HEK293 (cell line): Measurements from ENCODE around the gene NCAPG2.

Experiments used
- CTCF ChIA-PET: fragments of 350-600 bp; formaldehyde crosslinking; extraction: SDS; loops from one replicate; lab custom pipeline; 2021; ENCODE audit warnings: antibody characterized with exemption; lab: Yijun Ruan, JAX
- POLR2A ChIA-PET: fragments of 300-600 bp; formaldehyde crosslinking; extraction: SDS; loops from one replicate; lab custom pipeline; 2020; ENCODE audit warnings: antibody characterized with exemption, inconsistent platforms; lab: Yijun Ruan, JAX
- H3K27ac ChIP-seq: fragments of 200-500 bp; sonication (Bioruptor generic); 2 replicates; pipeline ENCODE4 v1.5.1; 2014; ENCODE audit warnings: low read depth, low read length, control low read depth, inconsistent platforms; ENCODE audit errors: extremely low read depth
- H3K36me3 ChIP-seq, 2 experiments: fragments of 200-500 bp in 1 of 2; sonication (Bioruptor generic) in 1 of 2; 1 replicate in 1 of 2; 2 replicates in 1 of 2; pipeline ENCODE4 v1.5.1; 2014 to 2017; ENCODE audit warnings: inconsistent platforms in 2 of 2, low read length in 2 of 2; ENCODE audit not compliant: control insufficient read depth in 2 of 2, insufficient read depth in 1 of 2
- H3K4me1 ChIP-seq: fragments of 200-500 bp; sonication (Bioruptor generic); 2 replicates; pipeline ENCODE4 v1.5.1; 2014; ENCODE audit warnings: mild to moderate bottlenecking, low read length, inconsistent platforms; ENCODE audit not compliant: control insufficient read depth, insufficient read depth
- H3K4me3 ChIP-seq: 2 replicates; pipeline ENCODE4 v1.5.1; 2011; ENCODE audit warnings: low read depth, mild to moderate bottlenecking, control low read depth, low read length, moderate library complexity
- H3K9me3 ChIP-seq: fragments of 200-500 bp; sonication (Bioruptor generic); 2 replicates; pipeline ENCODE4 v1.5.1; 2014; ENCODE audit warnings: low read depth, low read length, inconsistent platforms; ENCODE audit not compliant: control insufficient read depth, insufficient read depth
- GLI2 ChIP-seq: fragments of 450-650 bp; formaldehyde crosslinking; IDR thresholded peaks from 2 replicates; pipeline ENCODE4; 2017; ENCODE audit warnings: missing biosample characterization, missing genetic modification characterization, low read depth, borderline replicate concordance
- GLIS1 ChIP-seq: fragments of 450-650 bp; formaldehyde crosslinking; IDR thresholded peaks from 2 replicates; pipeline ENCODE4 v1.5.1; 2016; ENCODE audit warnings: missing biosample characterization, missing genetic modification characterization
- SP7 ChIP-seq: fragments of 450-650 bp; formaldehyde crosslinking; IDR thresholded peaks from 2 replicates; pipeline ENCODE4 v1.5.1; 2016; ENCODE audit warnings: missing biosample characterization, missing genetic modification characterization
- ZBTB1 ChIP-seq: fragments of 450-650 bp; formaldehyde crosslinking; IDR thresholded peaks from 2 replicates; pipeline ENCODE4 v1.5.1; 2016; ENCODE audit warnings: missing biosample characterization, missing genetic modification characterization
- ZBTB8A ChIP-seq: fragments of 450-650 bp; formaldehyde crosslinking; IDR thresholded peaks from 2 replicates; pipeline ENCODE4 v1.5.1; 2016; ENCODE audit warnings: missing biosample characterization, missing genetic modification characterization
- ZNF184 ChIP-seq: fragments of 450-650 bp; IDR thresholded peaks from 2 replicates; pipeline ENCODE4 v1.5.1; 2018; ENCODE audit warnings: missing biosample characterization, mild to moderate bottlenecking, missing genetic modification characterization
- ZNF223 ChIP-seq: fragments of 450-650 bp; formaldehyde crosslinking; IDR thresholded peaks from 2 replicates; pipeline ENCODE4 v1.5.1; 2016; ENCODE audit warnings: missing biosample characterization, missing genetic modification characterization
- ZNF274 ChIP-seq, 2 experiments: fragments of 200-500 bp in 1 of 2; fragments of 450-650 bp in 1 of 2; sonication (Bioruptor generic) in 1 of 2; formaldehyde crosslinking in 1 of 2; IDR thresholded peaks; 2 replicates each; pipeline versions ENCODE4 v1.5.1 to v1.6.1; 2014 to 2016; ENCODE audit warnings: borderline replicate concordance in 1 of 2, inconsistent platforms in 1 of 2, low read length in 1 of 2, missing biosample characterization in 1 of 2, missing genetic modification characterization in 1 of 2
- ZNF555 ChIP-seq: fragments of 450-650 bp; formaldehyde crosslinking; conservative IDR thresholded peaks from 2 replicates; pipeline ENCODE4 v1.5.1; 2017; ENCODE audit warnings: missing biosample characterization, mild to moderate bottlenecking, missing genetic modification characterization, inconsistent platforms
- ZNF558 ChIP-seq: fragments of 450-650 bp; formaldehyde crosslinking; IDR thresholded peaks from 2 replicates; pipeline ENCODE4 v1.5.1; 2016; ENCODE audit warnings: missing biosample characterization, missing genetic modification characterization
- ZNF623 ChIP-seq: fragments of 450-650 bp; formaldehyde crosslinking; IDR thresholded peaks from 2 replicates; pipeline ENCODE4 v1.5.1; 2016; ENCODE audit warnings: missing biosample characterization, missing genetic modification characterization
- ZNF660 ChIP-seq: fragments of 450-650 bp; IDR thresholded peaks from 2 replicates; pipeline ENCODE4 v1.5.1; 2018; ENCODE audit warnings: missing biosample characterization, mild to moderate bottlenecking, missing genetic modification characterization
- TF ChIP-seq, protein P1 (sequence below): fragments of 450-650 bp; formaldehyde crosslinking; IDR thresholded peaks from 2 replicates; pipeline ENCODE4 v1.5.1; 2016; ENCODE audit warnings: missing biosample characterization, missing genetic modification characterization, borderline replicate concordance
- TF ChIP-seq, protein P2 (sequence below): fragments of 450-650 bp; formaldehyde crosslinking; IDR thresholded peaks from 2 replicates; pipeline ENCODE4 v1.5.1; 2017; ENCODE audit warnings: missing biosample characterization, missing genetic modification characterization
- TF ChIP-seq, protein P3 (sequence below): fragments of 450-650 bp; formaldehyde crosslinking; IDR thresholded peaks from 2 replicates; pipeline ENCODE4 v1.5.1; 2016; ENCODE audit warnings: missing biosample characterization, missing genetic modification characterization

Gene NCAPG2

DNA sequence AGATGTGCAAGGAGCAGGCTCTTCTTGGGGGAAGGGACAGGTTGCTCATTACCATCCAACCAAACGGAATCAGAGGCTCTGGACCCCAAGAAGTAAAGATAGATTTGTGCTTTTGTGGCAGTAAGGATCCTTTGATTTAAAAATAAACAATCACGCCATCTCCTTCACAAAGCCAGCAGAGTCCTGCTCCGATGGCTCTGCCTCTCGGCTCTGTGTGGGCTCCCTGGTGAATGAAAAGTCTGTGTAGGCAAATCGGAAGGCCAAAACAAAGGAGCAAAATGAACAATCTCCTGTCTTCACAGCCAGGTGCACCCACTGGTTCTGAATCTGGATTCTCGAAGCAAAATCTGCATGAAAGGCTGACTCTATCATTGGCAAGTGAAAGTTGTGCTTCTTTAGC, 120.8 kb downstream of the NCAPG2 start:
- POLR2A ChIA-PET, result no interaction called here
- Histone ChIP-seq H3K27ac (no peak overlapping the region), H3K9me3 (0 out of 2 replicates have a peak, but pooled peaks cover 2% of the 10 kb centered on the region), H3K4me3 (no peak overlapping the region), H3K4me1 (no peaks in the 10 kb centered on the region), H3K36me3 (no peaks in the 10 kb centered on the region)
- CTCF ChIA-PET, result no interaction called here
- TF ChIP-seq ZNF184 (tag by site-specific recombination) (no peak), ZNF558 (tag by site-specific recombination) (no peak), ZBTB1 (tag by site-specific recombination) (no peak), GLI2 (tag by site-specific recombination) (no peak), SP7 (no peak), ZNF555 (tag by site-specific recombination) (no peak), ZBTB8A (no peak)
- TF ChIP-seq, protein P1, sequence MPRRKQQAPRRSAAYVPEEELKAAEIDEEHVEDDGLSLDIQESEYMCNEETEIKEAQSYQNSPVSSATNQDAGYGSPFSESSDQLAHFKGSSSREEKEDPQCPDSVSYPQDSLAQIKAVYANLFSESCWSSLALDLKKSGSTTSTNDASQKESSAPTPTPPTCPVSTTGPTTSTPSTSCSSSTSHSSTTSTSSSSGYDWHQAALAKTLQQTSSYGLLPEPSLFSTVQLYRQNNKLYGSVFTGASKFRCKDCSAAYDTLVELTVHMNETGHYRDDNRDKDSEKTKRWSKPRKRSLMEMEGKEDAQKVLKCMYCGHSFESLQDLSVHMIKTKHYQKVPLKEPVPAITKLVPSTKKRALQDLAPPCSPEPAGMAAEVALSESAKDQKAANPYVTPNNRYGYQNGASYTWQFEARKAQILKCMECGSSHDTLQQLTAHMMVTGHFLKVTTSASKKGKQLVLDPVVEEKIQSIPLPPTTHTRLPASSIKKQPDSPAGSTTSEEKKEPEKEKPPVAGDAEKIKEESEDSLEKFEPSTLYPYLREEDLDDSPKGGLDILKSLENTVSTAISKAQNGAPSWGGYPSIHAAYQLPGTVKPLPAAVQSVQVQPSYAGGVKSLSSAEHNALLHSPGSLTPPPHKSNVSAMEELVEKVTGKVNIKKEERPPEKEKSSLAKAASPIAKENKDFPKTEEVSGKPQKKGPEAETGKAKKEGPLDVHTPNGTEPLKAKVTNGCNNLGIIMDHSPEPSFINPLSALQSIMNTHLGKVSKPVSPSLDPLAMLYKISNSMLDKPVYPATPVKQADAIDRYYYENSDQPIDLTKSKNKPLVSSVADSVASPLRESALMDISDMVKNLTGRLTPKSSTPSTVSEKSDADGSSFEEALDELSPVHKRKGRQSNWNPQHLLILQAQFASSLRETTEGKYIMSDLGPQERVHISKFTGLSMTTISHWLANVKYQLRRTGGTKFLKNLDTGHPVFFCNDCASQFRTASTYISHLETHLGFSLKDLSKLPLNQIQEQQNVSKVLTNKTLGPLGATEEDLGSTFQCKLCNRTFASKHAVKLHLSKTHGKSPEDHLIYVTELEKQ (tag by site-specific recombination), result no peak
- TF ChIP-seq, protein P2, sequence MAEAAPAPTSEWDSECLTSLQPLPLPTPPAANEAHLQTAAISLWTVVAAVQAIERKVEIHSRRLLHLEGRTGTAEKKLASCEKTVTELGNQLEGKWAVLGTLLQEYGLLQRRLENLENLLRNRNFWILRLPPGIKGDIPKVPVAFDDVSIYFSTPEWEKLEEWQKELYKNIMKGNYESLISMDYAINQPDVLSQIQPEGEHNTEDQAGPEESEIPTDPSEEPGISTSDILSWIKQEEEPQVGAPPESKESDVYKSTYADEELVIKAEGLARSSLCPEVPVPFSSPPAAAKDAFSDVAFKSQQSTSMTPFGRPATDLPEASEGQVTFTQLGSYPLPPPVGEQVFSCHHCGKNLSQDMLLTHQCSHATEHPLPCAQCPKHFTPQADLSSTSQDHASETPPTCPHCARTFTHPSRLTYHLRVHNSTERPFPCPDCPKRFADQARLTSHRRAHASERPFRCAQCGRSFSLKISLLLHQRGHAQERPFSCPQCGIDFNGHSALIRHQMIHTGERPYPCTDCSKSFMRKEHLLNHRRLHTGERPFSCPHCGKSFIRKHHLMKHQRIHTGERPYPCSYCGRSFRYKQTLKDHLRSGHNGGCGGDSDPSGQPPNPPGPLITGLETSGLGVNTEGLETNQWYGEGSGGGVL (tag by site-specific recombination), result no peak

DNA sequence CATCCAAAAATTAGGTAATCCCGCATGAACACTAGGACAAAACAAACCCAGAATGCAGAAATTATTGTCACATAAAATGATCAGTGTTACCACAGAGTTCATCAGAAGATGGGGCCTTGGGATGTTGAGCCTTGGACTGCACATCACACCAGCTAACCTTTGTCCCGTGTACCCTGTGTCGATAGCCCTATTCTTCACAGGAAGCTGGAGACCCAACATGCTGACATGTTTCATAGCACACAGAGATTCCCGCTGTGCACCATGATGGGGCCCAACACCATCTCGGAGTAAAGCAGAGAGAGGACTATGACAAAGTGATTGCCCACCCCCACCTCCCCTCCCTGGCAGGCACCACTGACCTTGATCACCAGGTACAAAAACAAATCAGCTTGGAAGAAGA, 121.5 kb downstream of the NCAPG2 start:
- no peak overlapping the region for H3K4me3 ChIP-seq
- H3K27ac ChIP-seq, result no peak overlapping the region
- no peaks in the 10 kb centered on the region for H3K36me3 ChIP-seq
- POLR2A ChIA-PET, result no interaction called here
- CTCF ChIA-PET, result no interaction called here
- H3K4me1 ChIP-seq, result no peaks in the 10 kb centered on the region
- 0 out of 2 replicates have a peak, but pooled peaks cover 2% of the 10 kb centered on the region for H3K9me3 ChIP-seq
- TF ChIP-seq ZNF623 (tag by site-specific recombination), result no peak
- no peak for TF ChIP-seq GLIS1 (tag by site-specific recombination)
- no peak for TF ChIP-seq ZNF660
- no peak for TF ChIP-seq ZBTB1 (tag by site-specific recombination)
- TF ChIP-seq, protein P3, sequence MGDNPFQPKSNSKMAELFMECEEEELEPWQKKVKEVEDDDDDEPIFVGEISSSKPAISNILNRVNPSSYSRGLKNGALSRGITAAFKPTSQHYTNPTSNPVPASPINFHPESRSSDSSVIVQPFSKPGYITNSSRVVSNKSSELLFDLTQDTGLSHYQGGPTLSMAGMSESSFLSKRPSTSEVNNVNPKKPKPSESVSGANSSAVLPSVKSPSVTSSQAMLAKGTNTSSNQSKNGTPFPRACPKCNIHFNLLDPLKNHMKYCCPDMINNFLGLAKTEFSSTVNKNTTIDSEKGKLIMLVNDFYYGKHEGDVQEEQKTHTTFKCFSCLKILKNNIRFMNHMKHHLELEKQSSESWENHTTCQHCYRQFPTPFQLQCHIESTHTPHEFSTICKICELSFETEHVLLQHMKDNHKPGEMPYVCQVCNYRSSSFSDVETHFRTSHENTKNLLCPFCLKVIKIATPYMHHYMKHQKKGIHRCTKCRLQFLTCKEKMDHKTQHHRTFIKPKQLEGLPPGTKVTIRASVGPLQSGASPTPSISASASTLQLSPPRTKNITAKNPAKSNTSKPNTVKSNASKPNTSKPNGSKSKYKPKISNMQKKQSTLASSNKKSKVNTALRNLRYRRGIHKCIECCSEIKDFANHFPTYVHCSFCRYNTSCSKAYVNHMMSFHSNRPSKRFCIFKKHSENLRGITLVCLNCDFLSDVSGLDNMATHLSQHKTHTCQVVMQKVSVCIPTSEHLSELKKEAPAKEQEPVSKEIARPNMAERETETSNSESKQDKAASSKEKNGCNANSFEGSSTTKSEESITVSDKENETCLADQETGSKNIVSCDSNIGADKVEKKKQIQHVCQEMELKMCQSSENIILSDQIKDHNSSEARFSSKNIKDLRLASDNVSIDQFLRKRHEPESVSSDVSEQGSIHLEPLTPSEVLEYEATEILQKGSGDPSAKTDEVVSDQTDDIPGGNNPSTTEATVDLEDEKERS (tag by site-specific recombination), result no peak
- no peak for TF ChIP-seq ZNF223 (tag by site-specific recombination)
- TF ChIP-seq ZNF274 (IDR thresholded peaks at IDR 0.05; ENCODE audit: low read length), result no peak
- no peak for TF ChIP-seq ZNF274 (tag by site-specific recombination; IDR thresholded peaks at IDR 0.05; ENCODE audit: borderline replicate concordance)
